Mammary epithelial cell (primary cell): ENCODE results near the gene FAM120B.

Experiments
- EZH2 ChIP-seq: IDR thresholded peaks from 2 replicates; pipeline ENCODE4 v1.6.1; 2012; ENCODE audit warnings: low read length, inconsistent platforms, borderline replicate concordance
- TF ChIP-seq, protein P1 (sequence below), 2 donors: IDR thresholded peaks in 1 of 2; conservative IDR thresholded peaks in 1 of 2; 2 replicates each; pipeline ENCODE4 v1.5.1; 2011 to 2012; ENCODE audit warnings: inconsistent platforms in 2 of 2, low read length in 2 of 2, mild to moderate bottlenecking in 2 of 2, control low read depth in 1 of 2, low read depth in 1 of 2; ENCODE audit not compliant: insufficient read depth in 1 of 2; ENCODE audit errors: extremely low read depth in 1 of 2

DNA sequence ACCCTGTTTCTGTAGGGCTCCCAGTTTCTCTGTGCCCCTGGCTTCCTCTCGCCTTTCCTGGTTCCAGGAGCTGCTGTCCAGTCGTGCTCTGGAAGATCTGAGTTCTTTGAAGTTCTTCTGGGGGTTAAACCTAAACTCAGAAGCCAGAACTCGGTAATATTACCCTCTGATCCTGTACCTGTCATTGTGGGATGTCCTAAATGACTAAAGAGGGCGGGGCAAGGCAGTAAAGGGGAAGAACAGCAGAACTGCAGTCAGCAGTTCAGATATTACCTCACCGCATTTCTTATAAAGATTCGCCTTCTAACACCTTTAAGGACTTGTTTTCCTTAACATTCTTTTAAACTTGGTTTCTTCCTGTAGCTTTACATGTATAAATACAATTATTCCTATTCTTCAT lies 63.9 kb downstream of the FAM120B start:
- TF ChIP-seq, protein P1, sequence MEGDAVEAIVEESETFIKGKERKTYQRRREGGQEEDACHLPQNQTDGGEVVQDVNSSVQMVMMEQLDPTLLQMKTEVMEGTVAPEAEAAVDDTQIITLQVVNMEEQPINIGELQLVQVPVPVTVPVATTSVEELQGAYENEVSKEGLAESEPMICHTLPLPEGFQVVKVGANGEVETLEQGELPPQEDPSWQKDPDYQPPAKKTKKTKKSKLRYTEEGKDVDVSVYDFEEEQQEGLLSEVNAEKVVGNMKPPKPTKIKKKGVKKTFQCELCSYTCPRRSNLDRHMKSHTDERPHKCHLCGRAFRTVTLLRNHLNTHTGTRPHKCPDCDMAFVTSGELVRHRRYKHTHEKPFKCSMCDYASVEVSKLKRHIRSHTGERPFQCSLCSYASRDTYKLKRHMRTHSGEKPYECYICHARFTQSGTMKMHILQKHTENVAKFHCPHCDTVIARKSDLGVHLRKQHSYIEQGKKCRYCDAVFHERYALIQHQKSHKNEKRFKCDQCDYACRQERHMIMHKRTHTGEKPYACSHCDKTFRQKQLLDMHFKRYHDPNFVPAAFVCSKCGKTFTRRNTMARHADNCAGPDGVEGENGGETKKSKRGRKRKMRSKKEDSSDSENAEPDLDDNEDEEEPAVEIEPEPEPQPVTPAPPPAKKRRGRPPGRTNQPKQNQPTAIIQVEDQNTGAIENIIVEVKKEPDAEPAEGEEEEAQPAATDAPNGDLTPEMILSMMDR (conservative IDR thresholded peaks at IDR 0.05 in 1 of 2, IDR thresholded peaks at IDR 0.05 in 1 of 2; ENCODE audit: extremely low read depth in 1 of 2, insufficient read depth in 1 of 2, low read depth in 1 of 2, low read length in 2 of 2), result no peak
- no peak for TF ChIP-seq EZH2
